Measurements from ENCODE around the gene DDX47. TPM values are rescaled to one million over a fixed set of nuclear protein-coding genes. Genes with fewer than 3 reads are reported as not detected.

DDX47 gene
- total and polyA plus RNA-seq, 9 of the 15 experiments (the other 6 are each of a cell fraction or from before 2014, with no cell fraction given): 39.4 to 186 (median 64.4) TPM

GRCh38 chr12:12804432-12804886, 8.7 kb upstream of the DDX47 start:
- BruUV-seq (replicated peaks): no TSS peak
- H3K9ac ChIP-seq (ENCODE audit: insufficient read depth in 1 of 2, low read depth in 2 of 2, low read length in 2 of 2): no peak overlapping the region
- no peaks in the 10 kb centered on the region for H3K36me3 ChIP-seq (ENCODE audit: control insufficient read depth, insufficient read depth, low read length)
- FAIRE-seq (no peak), DNase-seq (ENCODE audit: extremely low read depth in 1 of 4, low spot score in 3 of 4) (no peak), ATAC-seq (no peak)
- no peaks in the 10 kb centered on the region for H3K9me3 ChIP-seq (replicated peaks; ENCODE audit: control insufficient read depth, insufficient read depth, low read depth, low read length)
- intact Hi-C loops (cut with micrococcal nuclease) (no loop called here), in situ Hi-C loops (cut with MboI) (no loop called here)
- CTCF ChIA-PET (ENCODE audit: low intra/inter-chr PET ratio): no interaction called here
- no peak overlapping the region for H3K4me3 ChIP-seq
- peaks cover 3 to 23% of the 10 kb centered on the region in 2 experiments; a peak in 4 of 5 replicates for H3K4me1 ChIP-seq (replicated peaks in 1 of 2; ENCODE audit: control insufficient read depth in 2 of 2, insufficient read depth in 2 of 2, low read length in 2 of 2)
- H3K79me2 ChIP-seq (ENCODE audit: control insufficient read depth, insufficient read depth, low read length): no peaks in the 10 kb centered on the region
- no peaks in the 10 kb centered on the region for H3K9me1 ChIP-seq (ENCODE audit: control insufficient read depth, insufficient read depth, low read length)
- H4K20me1 ChIP-seq (replicated peaks; ENCODE audit: control insufficient read depth, insufficient read depth, low read length): no peaks in the 10 kb centered on the region
- 46% methylated on average over 3 of the region's 6 CpGs for WGBS (ENCODE audit: insufficient coverage, low coverage, missing lambda C conversion rate)
- H3K4me2 ChIP-seq (ENCODE audit: insufficient read depth, low read length): no peak overlapping the region
- no peak overlapping the region for H3K27ac ChIP-seq (ENCODE audit: extremely low read depth, low read depth, low read length)
- no peaks in the 10 kb centered on the region for H3K27me3 ChIP-seq (ENCODE audit: control insufficient read depth in 2 of 2, insufficient read depth in 2 of 2, low read length in 2 of 2)
- no peak overlapping the region for H2AFZ ChIP-seq (ENCODE audit: low read depth, low read length)
- POLR2A ChIA-PET: interaction anchor here (0.6 to 1.3 kb wide), 2 partner anchors 10 to 17 kb away, joined by 3 read pairs; no protein-coding TSS in a partner anchor
- TF ChIP-seq TAF7 (tag; IDR thresholded peaks at IDR 0.05) (no peak), MTA1 (IDR thresholded peaks at IDR 0.05; ENCODE audit: borderline replicate concordance) (no peak), POLR3G (IDR thresholded peaks at IDR 0.05; ENCODE audit: extremely low read depth, insufficient read length, insufficient replicate concordance) (no peak), NFATC3 (IDR thresholded peaks at IDR 0.05) (no peak), PHF21A (IDR thresholded peaks at IDR 0.05; ENCODE audit: borderline replicate concordance, low read depth) (no peak), ARNT (IDR thresholded peaks at IDR 0.05) (no peak), SIRT6 (IDR thresholded peaks at IDR 0.05; ENCODE audit: low read depth, low read length) (no peak), ZFP91 (CRISPR knock-in tag; IDR thresholded peaks at IDR 0.05) (no peak), ZNF263 (CRISPR knock-in tag; IDR thresholded peaks at IDR 0.05; ENCODE audit: borderline replicate concordance) (no peak)
- TF ChIP-seq, protein P1, sequence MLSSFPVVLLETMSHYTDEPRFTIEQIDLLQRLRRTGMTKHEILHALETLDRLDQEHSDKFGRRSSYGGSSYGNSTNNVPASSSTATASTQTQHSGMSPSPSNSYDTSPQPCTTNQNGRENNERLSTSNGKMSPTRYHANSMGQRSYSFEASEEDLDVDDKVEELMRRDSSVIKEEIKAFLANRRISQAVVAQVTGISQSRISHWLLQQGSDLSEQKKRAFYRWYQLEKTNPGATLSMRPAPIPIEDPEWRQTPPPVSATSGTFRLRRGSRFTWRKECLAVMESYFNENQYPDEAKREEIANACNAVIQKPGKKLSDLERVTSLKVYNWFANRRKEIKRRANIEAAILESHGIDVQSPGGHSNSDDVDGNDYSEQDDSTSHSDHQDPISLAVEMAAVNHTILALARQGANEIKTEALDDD (IDR thresholded peaks at IDR 0.05): no peak
